NCI-H1048 (cell line): ENCODE measurements around the gene ABI3BP.

Source experiments
- DNase-seq: peaks from one replicate; lab custom pipeline; 2025; lab: John Stamatoyannopoulos, UW

The ABI3BP gene

DNA sequence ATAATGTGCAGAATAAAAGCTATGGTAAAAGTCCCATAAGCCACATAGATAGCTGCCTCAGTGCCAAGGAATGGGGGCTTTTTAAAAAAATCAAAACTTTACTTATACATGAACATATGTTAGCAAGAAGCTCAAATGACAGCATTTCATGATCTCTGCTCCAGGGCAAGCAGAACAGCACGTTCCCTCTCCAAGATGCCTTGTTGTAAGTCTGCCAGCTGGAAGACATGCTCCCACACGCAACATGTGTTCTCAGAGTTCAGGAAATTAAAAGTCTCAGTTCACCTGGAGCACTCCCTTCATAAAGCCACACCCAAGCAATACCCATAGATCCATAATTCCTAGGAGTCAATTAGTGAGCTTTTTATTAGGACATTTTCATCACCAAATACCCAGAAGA, 52.2 kb downstream of the ABI3BP start:
- no peak for DNase-seq

DNA sequence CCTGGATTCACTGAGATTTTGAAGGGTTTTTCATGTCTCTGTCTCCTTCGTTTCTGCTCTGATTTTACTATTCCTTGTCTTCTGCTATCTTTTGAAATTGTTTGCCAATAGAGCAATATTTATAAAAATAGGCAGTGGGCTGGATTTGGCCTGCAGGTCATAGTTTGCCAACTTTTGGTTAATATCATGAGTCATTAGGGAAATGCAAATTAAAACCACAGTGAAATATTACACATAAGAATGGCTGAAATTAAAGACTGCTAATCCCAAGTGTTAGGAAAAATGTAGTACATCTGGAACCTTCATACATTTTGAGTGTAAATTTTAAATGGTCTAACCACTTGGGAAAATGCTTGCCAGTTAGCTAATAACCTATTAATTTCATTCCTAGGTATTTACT, 56.3 kb downstream of the ABI3BP start:
- no peak for DNase-seq

DNA sequence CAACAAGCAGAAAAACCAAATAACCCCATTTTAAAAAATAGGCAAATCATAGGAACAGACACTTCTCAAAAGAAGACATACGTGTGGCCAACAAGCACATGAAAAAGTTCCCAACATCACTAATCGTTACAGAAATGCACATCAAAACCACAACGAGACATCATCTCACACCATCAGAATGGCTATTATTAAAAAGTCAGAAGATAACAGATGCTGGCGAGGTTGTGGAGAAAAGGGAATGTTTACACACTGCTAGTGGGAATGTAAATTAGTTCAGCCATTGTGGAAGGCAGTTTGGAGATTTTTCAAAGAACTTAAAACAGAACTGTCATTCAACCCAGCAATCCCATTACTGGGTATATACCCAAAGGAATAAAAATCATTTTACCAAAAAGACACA, 60.7 kb downstream of the ABI3BP start:
- DNase-seq, result no peak

DNA sequence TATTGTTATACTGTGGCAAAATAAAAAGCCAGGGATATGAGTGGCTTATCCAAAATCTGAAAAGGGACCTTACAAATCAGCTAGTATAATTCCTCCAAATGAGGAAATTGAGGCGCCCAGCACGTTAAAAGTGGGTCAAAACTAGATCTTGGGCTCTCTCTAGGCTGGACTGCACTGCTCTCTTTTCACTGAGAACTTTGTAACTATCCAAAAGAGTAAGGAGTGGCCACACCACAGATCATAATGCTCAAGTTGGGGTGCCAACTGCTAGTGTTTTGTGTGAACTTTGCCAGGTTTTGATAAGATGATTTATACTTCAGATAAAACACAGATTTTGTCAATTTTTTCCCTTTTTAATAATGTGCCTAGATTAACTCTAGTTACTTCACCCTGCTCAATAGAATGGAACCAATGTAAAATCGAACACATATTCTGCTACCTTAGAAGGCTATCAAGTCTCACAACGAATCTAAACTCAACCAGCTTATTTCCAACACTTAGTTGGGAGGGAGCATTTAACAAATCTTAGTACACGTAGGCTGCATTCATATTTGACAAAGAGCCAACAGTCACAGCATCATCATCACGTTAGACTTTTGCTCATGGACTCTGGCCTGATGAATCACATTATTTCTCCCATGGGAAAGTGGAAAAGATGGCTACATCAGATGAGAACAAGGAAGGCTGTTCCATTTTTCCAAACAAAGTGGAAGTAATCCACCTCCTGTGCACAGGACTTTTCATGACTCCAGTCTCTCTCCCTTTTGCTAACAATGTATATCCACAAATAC, 64.4 kb downstream of the ABI3BP start:
- DNase-seq, result no peak

DNA sequence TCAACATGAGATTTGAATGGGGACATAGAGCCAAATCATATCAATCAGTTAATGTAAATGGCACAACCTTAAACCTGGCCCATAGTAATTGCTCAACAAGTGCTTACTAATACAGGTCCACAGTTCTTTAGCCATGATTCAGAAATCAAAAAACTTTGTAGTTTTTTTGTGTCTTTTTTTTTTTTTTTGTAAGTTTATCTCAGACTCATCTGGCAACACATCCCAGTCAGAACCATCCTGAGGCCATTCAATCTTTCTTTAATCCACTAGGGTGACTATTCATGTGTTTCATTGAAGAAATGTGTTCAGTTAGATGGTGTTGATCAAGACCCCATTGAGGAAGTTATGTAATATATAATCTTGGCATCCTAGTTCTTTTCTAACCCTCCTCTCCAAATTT, 65.4 kb downstream of the ABI3BP start:
- DNase-seq, result no peak

DNA sequence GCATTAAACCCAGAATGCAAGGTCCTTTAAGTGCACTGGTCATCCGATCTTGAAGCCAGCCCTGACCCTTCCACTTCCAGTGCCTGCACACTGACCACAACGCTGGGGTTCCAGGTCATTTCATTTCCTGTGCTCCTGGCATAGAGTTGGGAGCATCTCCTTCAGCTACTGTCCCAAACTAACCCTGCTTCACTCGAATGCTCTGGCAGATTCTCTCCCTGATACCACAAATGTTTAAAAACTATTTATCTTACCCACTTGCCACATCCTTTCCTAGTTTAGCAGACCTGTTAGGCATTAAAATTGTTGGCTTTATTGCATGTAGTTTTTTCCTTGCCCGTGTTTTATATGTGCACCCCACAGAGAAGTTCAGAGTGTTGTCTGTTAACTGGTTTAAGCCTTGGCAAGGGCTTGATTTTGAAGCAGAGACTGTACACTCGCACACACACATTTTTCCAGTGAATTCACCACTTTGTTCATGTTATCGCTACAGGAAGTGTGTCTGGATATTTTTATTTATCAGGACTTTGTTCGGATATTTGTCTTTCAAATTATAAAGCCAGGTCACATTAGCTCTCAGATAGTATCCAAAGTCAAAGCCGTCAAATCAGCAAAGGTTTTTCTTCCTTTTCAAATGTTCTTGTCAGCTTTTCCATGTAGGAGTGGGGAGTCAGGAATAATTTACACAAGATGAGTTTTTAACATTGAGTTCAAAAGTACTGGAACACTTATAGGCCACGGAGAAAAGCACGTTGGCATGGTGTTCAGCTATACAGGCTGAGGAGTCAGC, 77.3 kb downstream of the ABI3BP start:
- no peak for DNase-seq

DNA sequence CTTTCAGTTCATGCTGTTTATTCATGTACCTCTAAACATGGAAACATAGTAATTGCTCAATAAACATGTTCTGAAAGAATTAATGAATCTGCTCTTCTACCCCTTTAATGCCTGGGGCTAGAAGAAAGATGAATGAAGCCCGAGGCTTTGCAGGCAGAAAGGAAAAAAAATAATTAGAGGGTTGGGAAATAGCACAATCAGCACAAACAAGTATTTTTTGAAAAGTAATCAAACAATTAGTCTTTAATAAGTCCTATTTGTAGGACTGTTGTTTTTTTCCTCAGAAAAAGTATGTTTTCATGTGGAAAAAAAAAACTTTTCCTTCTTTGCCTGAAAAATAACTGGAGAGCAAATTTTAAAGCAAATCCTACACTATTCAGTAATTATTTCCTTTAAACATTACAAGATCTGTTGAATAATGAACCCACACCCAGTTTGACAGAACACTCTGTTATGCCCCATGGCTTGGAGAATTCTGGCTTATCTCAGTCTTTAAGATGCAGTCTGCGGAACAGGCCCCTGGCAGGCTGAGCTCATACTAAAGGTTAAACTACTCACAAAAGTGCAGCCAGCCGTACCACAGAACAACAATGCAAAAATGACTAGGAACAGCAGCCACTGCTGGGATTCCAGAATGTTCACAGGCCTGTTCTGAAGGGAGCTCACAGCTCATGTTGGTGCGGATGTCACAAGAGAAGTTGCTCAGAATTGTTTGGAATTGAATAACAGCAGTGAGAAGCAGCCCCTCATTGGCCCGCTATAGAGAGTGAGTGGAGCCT, 79.2 kb downstream of the ABI3BP start:
- DNase-seq, result no peak

DNA sequence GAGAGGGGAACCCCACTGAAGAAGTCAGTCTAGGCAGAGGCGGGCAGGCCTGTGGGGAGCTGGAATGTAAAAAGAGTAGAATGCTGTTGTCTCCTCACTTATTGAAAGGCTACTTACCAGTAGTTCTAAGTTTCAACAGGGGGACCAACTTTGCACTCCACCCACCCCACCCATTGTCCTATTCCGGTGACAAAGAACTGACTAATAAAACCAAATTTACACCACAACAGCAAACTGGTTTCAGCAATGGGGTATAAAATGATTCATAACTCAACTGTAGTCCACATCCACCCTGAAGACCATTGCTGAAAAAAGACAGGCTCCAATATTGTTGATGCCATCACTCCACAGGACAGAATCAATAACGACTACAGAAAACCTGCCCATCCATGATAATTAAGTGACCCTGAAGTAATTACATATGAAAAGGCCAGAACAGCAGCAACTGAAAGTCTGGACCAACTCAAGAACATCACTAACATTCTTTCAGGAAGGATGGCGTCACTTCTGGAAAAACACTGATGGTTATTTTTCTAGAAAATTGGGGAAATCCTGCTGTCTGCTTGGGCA, 80.2 kb downstream of the ABI3BP start:
- no peak for DNase-seq

DNA sequence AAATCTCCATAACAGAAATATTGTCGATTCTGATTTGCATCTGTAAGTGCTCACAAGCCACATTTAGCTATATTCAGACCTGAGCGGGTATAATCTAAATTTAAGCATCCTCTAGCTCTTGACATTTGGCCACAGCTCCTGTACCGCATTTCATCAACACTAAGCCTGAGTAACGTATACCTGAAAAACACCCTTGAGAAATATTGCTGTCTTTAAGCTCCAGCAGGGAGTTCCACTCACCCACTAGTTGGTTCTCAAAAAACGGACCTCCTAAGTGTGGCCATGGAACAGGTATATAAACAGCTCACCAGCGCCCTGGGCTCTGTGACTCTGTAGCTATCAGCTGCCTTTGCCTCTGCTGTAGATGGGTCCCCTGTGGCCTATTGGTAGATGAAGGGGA, 80.7 kb downstream of the ABI3BP start:
- no peak for DNase-seq

DNA sequence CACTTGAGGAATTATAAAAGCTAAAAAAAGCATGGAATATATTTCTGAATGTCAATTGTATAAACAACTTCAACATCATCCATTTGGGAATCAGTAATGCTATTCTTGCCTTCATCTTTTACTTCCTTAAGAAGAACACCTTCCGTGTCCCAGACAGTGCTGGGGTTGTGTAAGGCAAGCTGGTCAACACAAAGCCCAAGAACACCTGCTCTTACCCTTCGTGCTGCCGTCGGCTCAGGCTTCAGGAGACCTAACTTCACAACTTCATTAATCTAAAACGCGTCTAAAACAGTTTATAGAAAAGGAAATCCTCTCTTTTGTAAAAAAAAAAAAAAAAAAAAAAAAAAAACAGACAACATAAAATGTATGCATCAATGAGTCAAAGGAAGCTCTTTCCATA, 81.3 kb downstream of the ABI3BP start:
- no peak for DNase-seq

DNA sequence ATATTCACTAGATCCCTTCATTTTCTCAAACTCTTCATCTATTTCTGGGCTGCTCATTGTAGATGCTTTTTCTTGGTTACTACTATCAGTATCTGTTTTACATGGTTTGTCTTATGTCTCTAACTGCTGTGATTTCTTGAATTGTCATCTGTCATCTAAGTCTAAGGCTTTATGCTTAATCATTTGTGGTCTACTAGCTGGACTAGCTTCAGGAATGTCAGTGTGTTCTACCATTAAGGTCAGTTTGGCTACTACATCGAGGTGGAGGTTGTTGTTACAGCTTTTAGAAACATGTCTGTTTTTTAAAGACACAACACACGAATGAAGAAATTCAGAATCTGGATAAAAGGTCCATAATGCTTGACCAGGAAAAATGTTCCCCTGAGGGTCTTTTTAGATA, 82.2 kb downstream of the ABI3BP start:
- DNase-seq, result no peak

DNA sequence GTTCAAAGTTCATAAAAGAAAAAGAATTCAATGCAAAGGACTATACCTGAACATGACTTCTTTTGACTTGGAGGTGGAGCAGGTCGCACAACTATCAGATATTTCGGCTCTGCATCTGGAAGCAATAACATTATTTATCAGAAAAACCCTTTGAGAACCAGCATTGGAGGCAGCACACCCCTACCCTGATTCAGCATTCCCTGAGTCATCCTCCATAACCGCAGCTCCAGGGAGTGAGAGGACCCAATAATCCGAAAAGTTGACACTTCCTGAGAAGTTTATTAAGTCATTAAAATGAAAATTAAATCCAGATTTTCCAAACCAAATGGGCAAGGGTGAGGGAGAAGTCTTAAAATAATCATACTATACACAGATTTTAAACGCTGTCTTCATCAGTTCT, 90.6 kb downstream of the ABI3BP start:
- no peak for DNase-seq

DNA sequence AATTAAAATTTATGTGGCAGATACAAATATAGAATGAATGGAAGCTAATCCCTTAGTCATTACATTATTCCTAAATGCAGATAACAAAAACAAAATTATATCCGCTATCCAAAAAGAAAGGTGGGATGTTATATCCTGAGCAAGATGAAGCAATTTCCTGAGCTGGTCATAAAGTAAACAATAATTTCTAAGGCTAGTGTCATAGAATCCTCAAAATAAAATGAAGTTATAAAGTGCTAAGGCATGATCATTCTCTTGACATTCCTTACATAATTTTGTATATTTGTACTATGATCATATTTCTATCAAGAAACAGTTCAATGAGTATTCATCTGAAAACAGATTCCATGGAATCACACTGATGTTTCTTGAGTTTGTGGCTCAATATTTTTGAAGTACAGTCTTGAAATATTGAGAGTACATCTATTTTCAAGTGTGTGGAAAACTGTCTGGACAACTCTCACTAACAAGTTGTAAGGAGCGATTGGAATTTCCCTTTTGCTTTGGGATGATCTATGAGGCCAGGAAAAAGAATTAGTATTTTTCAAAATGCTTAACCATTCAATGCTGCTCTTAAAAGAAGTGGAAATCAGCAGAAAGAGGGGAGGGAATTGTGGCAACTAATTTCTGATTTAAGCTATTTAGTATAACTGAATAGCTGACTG, 92.4 kb downstream of the ABI3BP start:
- no peak for DNase-seq

DNA sequence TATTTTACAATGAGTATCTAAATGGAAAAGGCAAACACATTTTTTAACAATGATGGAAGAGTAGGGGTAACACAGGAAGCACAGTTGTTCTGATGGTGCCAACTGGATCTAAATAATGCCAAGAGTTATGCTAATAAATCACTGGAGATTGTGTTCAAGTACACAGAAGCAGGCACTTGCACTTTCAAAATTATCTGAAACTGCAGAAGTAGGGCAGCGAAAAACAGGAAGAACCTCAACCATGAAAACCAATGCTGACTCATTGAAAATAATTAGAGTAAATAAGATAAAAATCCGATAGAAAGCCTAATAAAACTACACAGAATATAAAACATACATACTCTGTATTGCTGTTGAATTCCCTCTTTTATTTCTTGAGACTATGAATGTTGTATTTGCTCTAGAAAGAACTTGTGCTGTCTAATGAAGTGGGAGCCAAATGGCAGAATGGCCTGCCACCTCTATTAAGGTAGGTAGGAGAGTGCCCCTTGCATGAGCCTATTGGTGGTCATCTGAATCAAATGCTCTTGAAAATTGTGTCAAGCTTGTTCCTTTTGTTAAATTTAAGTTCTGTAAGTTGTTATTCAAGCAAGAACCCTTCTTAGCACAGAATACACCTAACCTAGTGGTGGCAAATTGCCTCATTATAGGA, 93.7 kb downstream of the ABI3BP start:
- DNase-seq, result no peak

DNA sequence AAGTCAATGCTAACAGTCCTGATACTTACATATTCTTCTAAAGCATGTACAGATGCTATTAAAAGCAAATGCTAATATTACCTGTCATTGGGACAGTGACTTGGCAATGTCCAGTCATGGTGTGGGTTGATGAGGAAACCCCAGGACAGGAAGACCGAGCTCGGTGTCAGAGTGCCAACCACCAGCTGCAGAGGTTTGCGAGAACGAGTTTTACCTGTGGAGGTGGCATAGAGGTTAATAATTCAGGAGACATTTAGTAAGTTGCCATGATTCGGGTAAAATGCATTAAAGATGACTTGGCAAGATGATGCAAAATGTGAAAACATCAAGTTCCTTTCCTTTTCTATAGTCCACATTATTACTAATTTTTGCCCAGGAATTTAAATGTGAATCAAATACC, 94.5 kb downstream of the ABI3BP start:
- DNase-seq, result no peak

DNA sequence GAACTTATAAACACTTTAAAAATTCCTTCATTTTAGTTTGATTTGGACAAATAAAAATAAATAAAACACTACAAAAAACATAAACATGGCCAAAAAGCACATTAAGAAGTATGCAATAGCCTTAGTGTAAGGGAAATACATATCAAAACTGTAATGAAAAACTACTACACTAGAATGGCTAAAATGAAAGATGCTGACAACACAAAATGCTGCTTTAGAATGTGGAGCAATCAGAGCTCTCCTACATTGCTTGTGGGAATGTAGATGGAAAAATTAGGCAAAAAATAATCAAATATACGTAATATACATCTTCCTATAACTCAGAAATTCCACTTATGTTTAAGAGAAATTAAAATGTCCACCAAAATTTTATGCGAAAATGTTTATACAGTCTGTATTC, 96.2 kb downstream of the ABI3BP start:
- DNase-seq, result no peak

DNA sequence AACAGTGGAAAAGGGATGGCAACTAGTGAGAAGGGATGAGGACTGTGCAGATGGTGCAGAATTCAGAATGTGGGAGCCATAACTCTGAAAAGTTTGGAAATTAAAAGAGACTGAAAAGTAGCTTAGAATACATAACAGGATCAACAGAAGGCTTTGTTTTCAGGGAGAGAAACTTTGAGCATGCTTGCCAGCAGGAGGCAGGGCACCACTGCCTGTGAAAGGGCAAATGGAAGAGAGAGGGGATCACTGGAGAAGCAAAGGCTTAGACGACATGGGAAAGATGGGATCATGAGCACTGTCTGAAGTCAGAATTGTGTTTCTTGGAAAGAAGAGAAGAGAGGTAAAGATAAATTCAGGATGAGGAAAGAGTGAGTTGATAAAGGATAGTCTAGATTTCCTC, 99.6 kb downstream of the ABI3BP start:
- DNase-seq, result no peak

DNA sequence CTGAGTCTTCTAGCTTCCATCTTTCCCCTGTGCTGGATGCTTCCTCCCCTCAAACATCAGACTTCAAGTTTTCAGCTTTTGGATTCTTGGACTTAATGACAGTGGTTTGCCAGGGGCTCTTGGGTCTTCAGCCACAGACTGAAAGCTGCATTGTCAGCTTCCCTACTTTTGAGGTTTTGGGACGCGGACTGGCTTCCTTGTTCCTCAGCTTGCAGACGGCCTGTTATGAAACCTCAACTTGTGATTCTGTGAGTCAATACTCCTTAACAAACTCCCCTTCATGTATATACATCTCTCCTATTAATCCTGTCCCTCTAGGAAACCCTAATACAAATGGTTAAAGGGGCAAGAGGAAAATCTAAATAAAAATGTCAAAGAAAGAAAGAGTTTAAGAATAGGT, 100.1 kb downstream of the ABI3BP start:
- no peak for DNase-seq

DNA sequence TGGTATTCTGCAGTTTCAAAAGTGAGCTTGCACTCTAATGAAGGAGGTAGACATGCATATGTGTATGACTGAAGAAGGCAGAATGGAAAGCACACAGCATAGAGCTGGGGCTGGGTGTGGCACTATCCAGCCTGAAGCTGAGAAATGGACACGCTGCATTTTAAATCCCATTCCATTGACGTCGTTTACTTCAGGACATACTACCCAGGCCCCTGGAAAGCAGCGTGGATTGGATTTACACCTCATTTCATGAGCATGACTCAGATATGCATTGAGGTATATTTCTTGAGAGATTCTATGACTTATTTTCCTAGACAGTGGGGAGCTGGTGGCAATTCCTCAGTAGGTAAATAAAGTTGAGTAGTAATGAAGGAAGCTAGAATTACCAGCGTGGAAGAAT, 101.4 kb downstream of the ABI3BP start:
- no peak for DNase-seq

DNA sequence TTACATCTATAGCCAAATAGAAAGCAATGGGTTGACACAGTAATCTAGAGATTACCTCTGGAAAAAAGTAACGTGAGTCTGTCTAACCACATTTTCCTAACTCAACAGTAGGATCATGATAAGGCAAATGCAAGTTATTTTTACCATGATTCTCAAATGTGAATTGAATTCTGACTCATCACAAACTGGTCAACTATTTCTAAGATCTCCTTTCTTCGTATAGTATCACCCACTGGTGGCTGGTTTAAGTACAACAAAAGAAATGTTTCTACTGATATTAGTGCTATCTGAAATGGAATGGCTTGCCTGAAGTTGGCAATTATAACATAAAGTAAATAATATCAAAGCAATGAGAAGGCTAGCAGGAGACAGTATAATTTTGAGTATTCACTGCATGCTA, 102.2 kb downstream of the ABI3BP start:
- DNase-seq, result no peak

DNA sequence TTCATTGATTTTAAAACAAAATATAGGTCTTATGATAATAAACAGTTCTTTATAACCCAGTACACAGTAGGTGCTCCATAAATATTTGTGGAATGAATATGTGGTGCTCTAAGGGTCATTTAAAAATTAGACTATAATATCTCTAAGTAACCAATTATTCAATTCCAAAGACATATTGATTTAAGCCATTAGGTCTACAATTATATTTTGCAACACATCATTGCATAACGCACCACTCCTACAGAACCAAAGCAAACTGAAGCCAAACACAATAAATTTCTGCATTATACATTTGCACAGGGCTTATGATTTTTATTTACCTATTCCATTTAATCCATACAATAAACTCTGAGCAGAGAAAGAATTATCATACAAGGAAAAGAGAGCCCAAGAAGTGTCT, 104.3 kb downstream of the ABI3BP start:
- DNase-seq, result no peak
